Astrocyte of the spinal cord (primary cell): Measurements from ENCODE around the gene FAM149B1.

ENCODE experiments used
- DNase-seq: peaks from one replicate; pipeline ENCODE4 v3.0.0; 2011; ENCODE audit warnings: low read depth, low spot score
- H3K4me3 ChIP-seq: 2 replicates; pipeline ENCODE4 v1.5.1; 2011; ENCODE audit warnings: low read depth, mild to moderate bottlenecking, low read length, moderate library complexity
- in situ Hi-C: cut with HindIII; loops from 2 replicates; pipeline ENCODE4 v1.10.0; 2017; ENCODE audit warnings: low sequenced_read_pairs
- TF ChIP-seq, protein P1 (sequence below): IDR thresholded peaks from 2 replicates; pipeline ENCODE4 v1.5.1; 2012; ENCODE audit warnings: low read depth, mild to moderate bottlenecking, low read length, inconsistent platforms

The FAM149B1 gene

GRCh38 chr10:73159038-73159648, 8.8 kb upstream of the FAM149B1 start:
- TF ChIP-seq, protein P1, sequence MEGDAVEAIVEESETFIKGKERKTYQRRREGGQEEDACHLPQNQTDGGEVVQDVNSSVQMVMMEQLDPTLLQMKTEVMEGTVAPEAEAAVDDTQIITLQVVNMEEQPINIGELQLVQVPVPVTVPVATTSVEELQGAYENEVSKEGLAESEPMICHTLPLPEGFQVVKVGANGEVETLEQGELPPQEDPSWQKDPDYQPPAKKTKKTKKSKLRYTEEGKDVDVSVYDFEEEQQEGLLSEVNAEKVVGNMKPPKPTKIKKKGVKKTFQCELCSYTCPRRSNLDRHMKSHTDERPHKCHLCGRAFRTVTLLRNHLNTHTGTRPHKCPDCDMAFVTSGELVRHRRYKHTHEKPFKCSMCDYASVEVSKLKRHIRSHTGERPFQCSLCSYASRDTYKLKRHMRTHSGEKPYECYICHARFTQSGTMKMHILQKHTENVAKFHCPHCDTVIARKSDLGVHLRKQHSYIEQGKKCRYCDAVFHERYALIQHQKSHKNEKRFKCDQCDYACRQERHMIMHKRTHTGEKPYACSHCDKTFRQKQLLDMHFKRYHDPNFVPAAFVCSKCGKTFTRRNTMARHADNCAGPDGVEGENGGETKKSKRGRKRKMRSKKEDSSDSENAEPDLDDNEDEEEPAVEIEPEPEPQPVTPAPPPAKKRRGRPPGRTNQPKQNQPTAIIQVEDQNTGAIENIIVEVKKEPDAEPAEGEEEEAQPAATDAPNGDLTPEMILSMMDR = peak; percentile 69
- no peak overlapping the region for H3K4me3 ChIP-seq
- DNase-seq = peak; percentile 53
- in situ Hi-C loops = no loop called here

DNA sequence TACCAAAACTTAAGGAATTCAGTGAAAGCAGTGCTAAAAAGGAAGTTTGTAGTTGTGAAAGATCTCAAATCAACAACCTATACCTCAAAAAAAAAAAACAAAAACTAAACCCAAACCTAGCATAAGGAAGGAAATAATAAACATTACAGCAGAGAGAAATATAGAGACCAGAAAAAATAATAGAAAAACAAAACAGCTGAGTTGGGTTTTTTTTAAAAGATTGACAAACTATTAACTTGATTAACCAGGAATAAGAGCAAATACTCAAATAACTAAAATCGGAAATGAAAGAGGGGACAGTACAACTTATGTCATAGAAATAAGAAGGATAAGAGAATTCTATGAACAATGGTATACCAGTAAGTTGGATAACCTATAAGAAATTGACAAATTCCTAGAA, 6.8 kb upstream of the FAM149B1 start:
- TF ChIP-seq, protein P1 = no peak
- in situ Hi-C loops = no loop called here
- H3K4me3 ChIP-seq = no peak overlapping the region
- DNase-seq = no peak

DNA sequence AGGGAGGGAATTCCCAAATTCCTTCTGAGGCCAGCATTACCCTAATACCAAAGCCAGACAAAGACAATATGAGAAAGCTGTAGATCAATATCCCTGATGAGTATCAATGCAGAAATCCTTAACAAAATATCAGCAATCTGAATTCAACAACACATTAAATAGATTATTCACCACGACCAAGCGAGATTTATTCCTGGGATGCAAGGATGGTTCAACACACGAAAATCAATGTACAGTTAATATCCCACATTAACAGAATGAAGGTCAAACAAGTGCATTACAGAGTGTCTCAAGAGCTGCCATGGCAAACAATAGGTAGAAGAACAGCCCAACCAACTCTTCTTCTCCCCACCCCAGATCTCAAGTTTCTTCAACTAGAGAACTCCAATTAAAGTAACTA, 6.3 kb upstream of the FAM149B1 start:
- in situ Hi-C loops = no loop called here
- DNase-seq = no peak
- TF ChIP-seq, protein P1 = no peak
- H3K4me3 ChIP-seq = no peak overlapping the region

DNA sequence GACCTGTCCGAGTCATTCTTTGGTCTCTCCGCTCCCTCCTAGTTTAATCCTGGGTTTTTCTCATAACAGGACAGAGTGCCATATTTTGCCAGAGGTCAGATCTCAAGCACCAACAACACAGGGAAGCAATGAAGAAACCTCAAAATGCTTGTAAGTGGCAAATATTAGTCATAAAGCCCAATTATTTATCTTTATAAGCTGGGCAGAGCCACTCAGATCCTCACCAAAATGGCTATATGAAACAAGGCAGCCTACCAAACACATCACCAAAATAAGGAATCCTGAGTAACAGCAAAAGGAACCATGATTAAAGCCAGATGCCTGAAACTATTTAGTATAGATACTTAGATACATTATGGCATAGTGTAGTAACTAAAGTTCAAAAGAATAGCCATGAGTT, 4.8 kb upstream of the FAM149B1 start:
- in situ Hi-C loops = no loop called here
- no peak overlapping the region for H3K4me3 ChIP-seq
- no peak for DNase-seq
- TF ChIP-seq, protein P1 = no peak

DNA sequence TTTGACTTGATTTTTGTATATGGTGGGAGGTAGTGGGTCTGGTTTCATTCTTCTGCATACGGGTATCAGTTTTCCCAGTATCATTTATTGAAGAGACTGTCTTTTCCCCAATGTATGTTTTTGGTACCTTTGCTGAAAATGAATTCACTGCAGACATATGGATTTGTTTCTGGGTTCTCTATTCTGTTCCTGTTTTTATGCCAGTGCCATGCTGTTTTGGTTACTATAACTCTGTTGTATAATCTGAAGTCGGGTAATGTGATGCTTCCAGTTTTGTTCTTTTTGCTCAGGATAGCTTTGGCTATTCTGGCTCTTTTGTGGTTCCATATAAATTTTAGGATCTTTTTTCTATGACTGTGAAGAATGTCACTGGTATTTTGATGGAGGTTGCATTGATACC, 947 bp upstream of the FAM149B1 start:
- peak overlapping the region; percentile 97 for H3K4me3 ChIP-seq
- in situ Hi-C loops = no loop called here
- TF ChIP-seq, protein P1 = no peak
- no peak for DNase-seq

DNA sequence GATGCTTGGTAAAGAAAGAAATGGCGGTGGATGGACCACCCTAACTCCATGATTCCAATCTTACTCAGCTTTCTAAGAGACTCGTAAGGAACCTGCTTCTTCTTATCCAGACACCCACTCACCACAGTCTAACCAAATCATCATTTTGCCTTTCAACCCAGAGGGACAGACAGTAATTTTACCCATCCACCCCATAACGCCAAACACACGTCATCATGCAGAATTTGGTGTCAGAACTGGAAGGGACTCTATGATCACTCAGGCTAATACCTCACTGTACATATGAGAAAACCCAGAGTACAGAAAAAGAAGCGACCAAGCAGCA, 499 bp upstream of the FAM149B1 start:
- in situ Hi-C loops = no loop called here
- TF ChIP-seq, protein P1 = no peak
- peak overlapping the region; percentile 97 for H3K4me3 ChIP-seq
- DNase-seq = no peak

DNA sequence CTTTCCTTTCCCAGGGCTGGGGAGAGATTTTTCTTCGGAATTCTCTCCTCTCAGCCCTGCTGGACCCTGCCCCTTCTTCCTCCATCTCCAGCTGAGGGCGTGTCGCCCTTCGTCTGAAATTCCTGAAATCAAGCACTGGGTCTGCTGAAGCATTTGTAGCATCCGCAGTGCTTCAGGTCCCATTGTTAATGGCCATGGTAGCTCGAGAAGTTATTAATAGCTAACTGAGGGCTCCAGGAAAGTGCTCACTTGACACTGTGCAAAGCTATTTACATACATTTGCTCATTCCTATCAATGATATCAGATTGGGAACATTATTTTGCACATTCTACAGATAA, 515 bp downstream of the FAM149B1 start:
- peak; percentile 38 for DNase-seq
- in situ Hi-C loops = no loop called here
- TF ChIP-seq, protein P1 = no peak
- peak overlapping the region; percentile 97 for H3K4me3 ChIP-seq
